HCT116 (cell line): ENCODE results near the gene ZNF692. TPM values are rescaled to one million over a fixed set of nuclear protein-coding genes. Genes with fewer than 3 reads are reported as not detected.

Experiments used
- ATAC-seq: fragments of 200-7000 bp; cut with Tn5 transposase; 2 replicates; pipeline ENCODE4 v1.9.1; 2020; ENCODE audit warnings: mild to moderate bottlenecking, moderate library complexity
- BruUV-seq: library from RNA; stranded (reverse); fragments of 400-500 nt; replicated peaks from 2 replicates; lab custom pipeline; 2021; lab: Mats Ljungman, UMichigan
- CTCF ChIA-PET: fragments of 300-600 bp; sonication (Branson Sonifier 250); formaldehyde crosslinking; loops from one replicate; lab custom pipeline; 2021; ENCODE audit warnings: antibody characterized with exemption; lab: Charles Lee
- POLR2A ChIA-PET: fragments of 300-600, 350-600 bp; sonication (Branson Sonifier 250); formaldehyde crosslinking; loops from one replicate; lab custom pipeline; 2021; ENCODE audit warnings: antibody characterized with exemption; lab: Charles Lee
- RAD21 ChIA-PET, 2 experiments: fragments of 300-600 bp; sonication (Branson Sonifier 250); formaldehyde crosslinking; loops; one replicate each; lab custom pipeline; 2023; ENCODE audit warnings: low total read pairs in 2 of 2; ENCODE audit not compliant: uncharacterized antibody in 2 of 2, unreplicated experiment in 2 of 2, low non-redundant PET in 1 of 2; lab: Charles Lee
- DNase-seq: peaks from one replicate; pipeline ENCODE4 v3.0.0-alpha.2; 2010; ENCODE audit warnings: low read depth, low spot score
- H2AFZ ChIP-seq: fragments of 200-600 bp; shearing (Covaris generic), sonication (generic); 2 replicates; pipeline ENCODE4 v1.6.1; 2017; ENCODE audit warnings: low read depth, mixed run types, mixed read lengths, antibody characterized with exemption, low read length; ENCODE audit not compliant: poor library complexity, severe bottlenecking
- H3K27ac ChIP-seq: 2 replicates; pipeline ENCODE4 v1.5.1; 2012; ENCODE audit warnings: low read depth, low read length
- H3K27me3 ChIP-seq: fragments of 200-600 bp; sonication (generic); 2 replicates; pipeline ENCODE4 v1.6.1; 2016; ENCODE audit warnings: mixed run types, low read length, mixed read lengths; ENCODE audit not compliant: insufficient read depth
- H3K36me3 ChIP-seq, 2 experiments: fragments of 200-500 bp in 1 of 2; fragments of 200-600 bp in 1 of 2; sonication (Bioruptor generic) in 1 of 2; sonication (generic) in 1 of 2; 2 replicates each; pipeline versions ENCODE4 v1.5.1 to v1.6.1; 2014 to 2016; ENCODE audit warnings: low read length in 2 of 2, inconsistent platforms in 1 of 2, mixed read lengths in 1 of 2, mixed run types in 1 of 2; ENCODE audit not compliant: insufficient read depth in 2 of 2, control insufficient read depth in 1 of 2
- H3K4me1 ChIP-seq, 2 experiments: fragments of 200-600 bp in 1 of 2; sonication (generic) in 1 of 2; 2 replicates each; pipeline versions ENCODE4 v1.5.1 to v1.6.1; 2012 to 2017; ENCODE audit warnings: low read length in 2 of 2, inconsistent platforms in 1 of 2, mild to moderate bottlenecking in 1 of 2, mixed read lengths in 1 of 2, mixed run types in 1 of 2, moderate library complexity in 1 of 2; ENCODE audit not compliant: insufficient read depth in 2 of 2, control insufficient read depth in 1 of 2
- H3K4me2 ChIP-seq: fragments of 200-600 bp; sonication (generic); 2 replicates; pipeline ENCODE4 v1.6.1; 2017; ENCODE audit warnings: mixed run types, low read length, mixed read lengths
- H3K4me3 ChIP-seq, 2 experiments: fragments of 200-600 bp in 1 of 2; sonication (generic) in 1 of 2; replicated peaks in 1 of 2; 2 replicates each; pipeline ENCODE4 v1.5.1; 2011 to 2016; ENCODE audit warnings: low read length in 2 of 2, control low read depth in 1 of 2, low read depth in 1 of 2, mild to moderate bottlenecking in 1 of 2, mixed read lengths in 1 of 2, mixed run types in 1 of 2
- H3K79me2 ChIP-seq: fragments of 200-600 bp; sonication (generic); 2 replicates; pipeline ENCODE4 v1.6.1; 2017; ENCODE audit warnings: mild to moderate bottlenecking, mixed run types, low read length, moderate library complexity, mixed read lengths; ENCODE audit not compliant: insufficient read depth
- H3K9ac ChIP-seq: fragments of 200-600 bp; sonication (generic); 2 replicates; pipeline ENCODE4 v1.6.1; 2016; ENCODE audit warnings: low read length, mixed read lengths
- H3K9me2 ChIP-seq: fragments of 200-600 bp; sonication (generic), shearing (Covaris generic); 2 replicates; pipeline ENCODE4 v1.6.1; 2017; ENCODE audit warnings: mixed run types, mild to moderate bottlenecking, moderate library complexity; ENCODE audit not compliant: insufficient read depth
- H3K9me3 ChIP-seq, 2 experiments: fragments of 200-500 bp in 1 of 2; fragments of 200-600 bp in 1 of 2; sonication (Bioruptor generic) in 1 of 2; sonication (generic) in 1 of 2; 2 replicates each; pipeline ENCODE4 v1.6.1; 2014 to 2017; ENCODE audit warnings: low read length in 2 of 2, mixed read lengths in 2 of 2, inconsistent platforms in 1 of 2, low read depth in 1 of 2, mild to moderate bottlenecking in 1 of 2, mixed run types in 1 of 2, moderate library complexity in 1 of 2; ENCODE audit not compliant: control insufficient read depth in 1 of 2, insufficient read depth in 1 of 2
- H4K20me1 ChIP-seq: fragments of 200-600 bp; sonication (generic), shearing (Covaris generic); 2 replicates; pipeline ENCODE4 v1.6.1; 2017; ENCODE audit warnings: mixed run types, mild to moderate bottlenecking, moderate library complexity; ENCODE audit not compliant: insufficient read depth
- CBX3 ChIP-seq: IDR thresholded peaks from 2 replicates; pipeline ENCODE4 v1.6.1; 2012; ENCODE audit warnings: low read depth
- CEBPB ChIP-seq: IDR thresholded peaks from 2 replicates; pipeline ENCODE4 v1.6.1; 2012; ENCODE audit warnings: low read depth
- CTCF ChIP-seq, 3 experiments: fragments of 200-600 bp in 1 of 3; sonication (generic) in 1 of 3; IDR thresholded peaks in 2 of 3; conservative IDR thresholded peaks in 1 of 3; 2 replicates each; pipeline ENCODE4 v1.5.1; 2012 to 2017; ENCODE audit warnings: low read depth in 2 of 3, low read length in 2 of 3, antibody characterized with exemption in 1 of 3, borderline replicate concordance in 1 of 3, control low read depth in 1 of 3, mild to moderate bottlenecking in 1 of 3, mixed read lengths in 1 of 3, mixed run types in 1 of 3, moderate library complexity in 1 of 3; ENCODE audit not compliant: insufficient read depth in 1 of 3
- EGR1 ChIP-seq: IDR thresholded peaks from 2 replicates; pipeline ENCODE4 v1.6.1; 2012; ENCODE audit warnings: low read depth
- EZH2 ChIP-seq: fragments of 200-600 bp; sonication (generic); IDR thresholded peaks from 2 replicates; pipeline ENCODE4 v1.6.1; 2017; ENCODE audit warnings: antibody characterized with exemption, mixed run types
- JUND ChIP-seq: IDR thresholded peaks from 2 replicates; pipeline ENCODE4 v1.6.1; 2012
- POLR2AphosphoS5 ChIP-seq: IDR thresholded peaks from 2 replicates; pipeline ENCODE4 v1.6.1; 2011; ENCODE audit warnings: mild to moderate bottlenecking, low read depth, low read length, moderate library complexity
- RAD21 ChIP-seq: IDR thresholded peaks from 2 replicates; pipeline ENCODE4 v1.6.1; 2012; ENCODE audit warnings: low read depth, mild to moderate bottlenecking
- SIN3A ChIP-seq: IDR thresholded peaks from 2 replicates; pipeline ENCODE4 v1.6.1; 2012; ENCODE audit warnings: low read depth
- YY1 ChIP-seq: IDR thresholded peaks from 2 replicates; pipeline ENCODE4 v1.6.1; 2011; ENCODE audit warnings: low read length, low read depth, moderate library complexity, mild to moderate bottlenecking; ENCODE audit not compliant: insufficient replicate concordance; ENCODE audit errors: extremely low read depth
- ZBTB33 ChIP-seq: IDR thresholded peaks from 2 replicates; pipeline ENCODE4 v1.6.1; 2011; ENCODE audit warnings: mild to moderate bottlenecking, low read length, moderate library complexity; ENCODE audit not compliant: insufficient replicate concordance; ENCODE audit errors: extremely low read depth
- ZNF274 ChIP-seq: fragments of 200-500 bp; sonication (Bioruptor generic); IDR thresholded peaks from 2 replicates; pipeline ENCODE4 v1.6.1; 2014; ENCODE audit warnings: mild to moderate bottlenecking, low read depth, low read length, inconsistent platforms
- intact Hi-C: fragments of 100-400 bp; cut with micrococcal nuclease; formaldehyde crosslinking; loops from 2 replicates; pipeline ENCODE4 v1.10.0; 2022
- total RNA-seq: library from RNA; stranded (reverse); gene quantifications from one replicate; pipeline ENCODE4 v1.2.1, GENCODE V29; 2021; ENCODE audit not compliant: unreplicated experiment

Gene ZNF692
- total RNA-seq, 1 experiment from 2014 or later: 76.2 TPM

- Histone ChIP-seq H3K9me2 (no peaks in the 10 kb centered on the region), H3K36me3 (peaks cover 5 to 12% of the 10 kb centered on the region in 2 experiments), H3K27ac (no peak overlapping the region), H3K9ac (no peak overlapping the region), H3K4me1 (peaks cover 12 to 38% of the 10 kb centered on the region in 2 experiments), H3K4me2 (no peak overlapping the region), H3K4me3 (no peak overlapping the region), H3K27me3 (no peaks in the 10 kb centered on the region), H3K79me2 (peaks cover 55% of the 10 kb centered on the region), H4K20me1 (no peaks in the 10 kb centered on the region), H3K9me3 (no peaks in the 10 kb centered on the region), H2AFZ (no peak overlapping the region)
- ATAC-seq: no peak
- TF ChIP-seq EZH2: no peak
- no peak for TF ChIP-seq EGR1
- no peak for TF ChIP-seq SIN3A
- no peak for TF ChIP-seq ZBTB33
- intact Hi-C loops: no loop called here
- ChIA-PET CTCF (no interaction called here), POLR2A (no interaction called here), RAD21 (no interaction called here)
- DNase-seq: no peak
- no TSS peak for BruUV-seq
Measured at GRCh38 chr1:248822148-248823032, 36.5 kb downstream of the ZNF692 start.

- no peaks in the 10 kb centered on the region for H3K27me3 ChIP-seq
- peaks cover 8 to 12% of the 10 kb centered on the region in 2 experiments for H3K36me3 ChIP-seq
- H3K4me2 ChIP-seq: peak overlapping the region; percentile 13
- no peak overlapping the region for H2AFZ ChIP-seq
- no peak for TF ChIP-seq CTCF (IDR thresholded peaks at IDR 0.05 in 2 of 3, conservative IDR thresholded peaks at IDR 0.05 in 1 of 3; ENCODE audit: borderline replicate concordance in 1 of 3, insufficient read depth in 1 of 3, low read depth in 2 of 3, low read length in 2 of 3)
- TF ChIP-seq ZBTB33: no peak
- TF ChIP-seq JUND: no peak
- TF ChIP-seq ZNF274: no peak
- no peak for TF ChIP-seq EZH2
- no peak for TF ChIP-seq EGR1
- TF ChIP-seq YY1: no peak
- no peak for TF ChIP-seq CBX3
- no peak for TF ChIP-seq CEBPB
- no peak for TF ChIP-seq RAD21
- no peak for TF ChIP-seq POLR2AphosphoS5
- peaks cover 55% of the 10 kb centered on the region for H3K79me2 ChIP-seq
- no peak overlapping the region for H3K4me3 ChIP-seq
- H3K27ac ChIP-seq: no peak overlapping the region
- BruUV-seq: no TSS peak
- H4K20me1 ChIP-seq: no peaks in the 10 kb centered on the region
- CTCF ChIA-PET: no interaction called here
- 0 out of 2 replicates have a peak overlapping the region, but pooled peaks have one; percentile 11 for H3K9ac ChIP-seq
- H3K4me1 ChIP-seq: peaks cover 5 to 30% of the 10 kb centered on the region in 2 experiments
- no peaks in the 10 kb centered on the region for H3K9me3 ChIP-seq
- intact Hi-C loops: no loop called here
- no peaks in the 10 kb centered on the region for H3K9me2 ChIP-seq
- no peak for ATAC-seq
- POLR2A ChIA-PET: no interaction called here
- RAD21 ChIA-PET: no interaction called here
- DNase-seq: no peak
Measured at GRCh38 chr1:248821641-248822040, 37.2 kb downstream of the ZNF692 start.
